Raji (cell line): Measurements from ENCODE around the gene EXOC8.

ENCODE experiments used
- POLR2A ChIP-seq: IDR thresholded peaks from 2 replicates; pipeline ENCODE4 v1.6.1; 2011; ENCODE audit warnings: low read depth, low read length, control low read depth; ENCODE audit not compliant: insufficient read depth

The EXOC8 gene

DNA sequence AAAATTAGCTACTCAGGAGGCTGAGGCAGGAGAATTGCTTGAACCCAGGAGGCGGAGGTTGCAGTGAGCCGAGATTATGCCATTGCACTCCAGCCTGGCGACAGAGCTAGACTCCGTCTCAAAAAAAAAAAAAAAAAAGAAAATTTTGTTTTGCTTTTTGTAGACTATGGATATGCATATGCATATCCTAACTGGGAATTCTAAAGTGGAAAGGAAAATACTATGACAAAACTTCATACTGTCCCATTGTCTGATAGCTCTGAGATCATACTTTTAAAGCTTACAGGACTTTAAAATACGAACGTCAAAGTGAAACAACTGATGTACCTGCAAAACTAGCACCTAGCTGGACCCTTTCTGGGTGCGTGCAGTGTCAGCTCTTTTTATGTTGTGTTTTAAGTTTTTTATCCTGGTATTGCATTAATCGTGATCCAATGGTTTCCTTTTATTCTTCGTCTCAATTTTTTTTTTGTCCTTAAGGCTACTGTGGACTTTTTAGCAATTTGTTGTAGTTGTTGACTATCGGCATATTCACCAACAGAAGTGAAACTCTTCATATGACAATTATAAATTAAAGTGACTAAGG, 19.6 kb upstream of the EXOC8 start:
- TF ChIP-seq POLR2A = no peak

- TF ChIP-seq POLR2A = no peak
These were observed 17.5 kb upstream of the EXOC8 start for GRCh38 chr1:231355171-231355570.

GRCh38 chr1:231354330-231355020, 16.8 kb upstream of the EXOC8 start:
- TF ChIP-seq POLR2A = no peak

GRCh38 chr1:231353086-231353485, 15.4 kb upstream of the EXOC8 start:
- TF ChIP-seq POLR2A = no peak

DNA sequence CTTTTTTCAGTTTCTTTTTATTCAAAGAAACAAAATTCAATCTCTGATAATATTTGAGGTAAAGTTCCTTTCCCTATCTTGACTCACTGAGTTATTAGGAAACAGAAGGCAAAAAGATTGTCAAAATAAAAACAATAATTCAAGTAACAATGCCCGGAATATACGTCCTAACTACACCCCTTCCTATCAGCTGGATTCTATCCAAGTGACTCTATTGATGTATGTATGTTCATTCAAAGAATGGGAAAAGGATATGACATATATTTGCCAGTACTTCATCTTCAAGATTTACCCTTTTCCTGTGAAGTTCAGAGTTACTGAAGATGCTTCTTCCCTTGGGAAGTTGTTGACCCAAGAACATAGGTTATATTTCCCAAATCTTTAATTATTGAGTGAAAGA, 14.2 kb upstream of the EXOC8 start:
- TF ChIP-seq POLR2A = no peak

- no peak for TF ChIP-seq POLR2A
These were observed 10.8 kb upstream of the EXOC8 start for GRCh38 chr1:231348442-231348841.

- no peak for TF ChIP-seq POLR2A
These were observed 10.3 kb upstream of the EXOC8 start for GRCh38 chr1:231347961-231348360.

DNA sequence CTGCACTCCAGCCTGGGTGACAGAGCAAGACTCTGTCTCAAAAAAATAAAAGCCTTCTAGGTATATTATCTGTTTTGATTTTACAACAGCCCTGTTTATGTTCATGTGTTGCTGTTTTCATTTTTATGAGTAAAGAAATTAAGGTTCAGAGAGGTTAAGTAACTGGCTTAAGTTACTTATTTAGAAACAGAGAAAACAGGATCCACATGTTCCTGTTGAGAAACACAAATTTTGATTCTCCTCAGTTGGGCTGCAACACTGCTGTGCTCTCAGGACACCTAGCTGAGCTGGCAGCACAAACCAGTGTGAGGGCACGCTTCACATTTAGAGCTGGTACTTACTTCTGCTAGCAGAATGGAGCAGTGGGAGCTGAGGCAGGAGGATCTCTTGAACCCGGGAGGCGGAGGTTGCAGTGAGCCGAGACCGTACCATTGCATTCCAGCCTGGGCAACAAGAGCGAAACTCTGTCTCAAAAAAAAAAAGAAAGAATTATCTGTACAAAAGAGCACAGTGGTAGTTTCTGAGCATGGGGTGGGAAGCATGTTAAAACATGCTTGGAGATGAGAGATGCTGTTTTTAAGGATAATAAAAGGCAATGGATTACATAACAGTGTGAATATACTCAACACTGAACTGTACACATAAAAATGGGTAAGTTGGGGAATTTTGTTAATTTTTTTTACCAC, 2.8 kb upstream of the EXOC8 start:
- no peak for TF ChIP-seq POLR2A

GRCh38 chr1:231338270-231339128, 847 bp upstream of the EXOC8 start, which contains the start of gene SPRTN:
TSS of gene SPRTN (plus strand) at chr1:231338293. CDS start at chr1:231338384, 91 bp downstream.
- TF ChIP-seq POLR2A = peak; percentile 31; the same call in 1 of the 2 replicates

DNA sequence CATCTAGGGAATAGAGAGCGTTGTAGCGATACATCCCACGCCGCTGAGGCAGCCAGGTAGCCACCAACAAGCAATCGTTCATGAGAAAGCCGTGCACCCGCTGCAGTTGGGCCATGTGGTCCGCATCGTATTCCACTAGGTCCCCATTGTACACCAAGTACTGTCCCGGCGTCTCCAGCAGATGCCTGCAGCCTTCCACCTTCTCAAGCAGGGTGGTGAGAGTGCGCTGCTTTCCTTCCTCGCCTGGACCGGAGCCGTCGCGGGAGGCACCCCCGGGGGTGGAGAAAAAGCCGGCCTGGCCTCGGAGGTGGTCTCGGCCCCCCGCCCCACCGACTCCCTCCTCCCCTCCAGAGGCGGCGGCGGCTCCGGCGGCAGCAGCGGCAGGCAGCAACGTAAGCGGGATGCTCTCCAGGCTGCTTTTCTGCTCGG, 595 bp downstream of the EXOC8 start:
- TF ChIP-seq POLR2A = no peak

GRCh38 chr1:231335663-231336602, 1.7 kb downstream of the EXOC8 start:
- no peak for TF ChIP-seq POLR2A

GRCh38 chr1:231334952-231335351, 2.7 kb downstream of the EXOC8 start:
- no peak for TF ChIP-seq POLR2A

DNA sequence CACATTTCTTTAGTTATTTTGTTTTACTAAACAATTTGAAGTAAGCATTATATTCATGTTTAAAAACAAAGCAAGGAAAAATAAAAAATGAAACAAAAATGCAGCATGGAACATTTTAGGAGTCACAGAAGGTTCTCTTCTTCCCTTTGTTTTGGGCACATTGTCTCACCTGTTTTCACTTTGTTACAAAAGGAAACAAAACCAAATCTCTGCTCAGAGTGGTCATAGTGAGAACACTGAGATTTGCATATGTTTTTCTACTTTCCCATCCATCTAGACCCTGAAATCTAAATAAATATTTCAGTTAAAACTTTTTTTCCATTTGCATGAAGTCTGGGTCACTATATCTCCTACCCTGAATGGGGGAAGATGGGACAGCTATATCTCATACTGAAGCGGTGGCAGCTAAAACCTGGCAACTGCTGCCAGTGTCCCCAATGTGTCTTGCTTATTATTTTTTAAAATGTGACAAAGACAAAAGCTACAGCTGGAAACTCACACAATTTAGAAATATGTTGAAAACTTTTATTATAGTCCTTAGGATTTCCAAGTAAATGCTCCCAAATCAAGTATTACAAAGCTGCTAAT, 3.5 kb downstream of the EXOC8 start:
- TF ChIP-seq POLR2A = no peak

- no peak for TF ChIP-seq POLR2A
These were observed 4.9 kb downstream of the EXOC8 start for GRCh38 chr1:231332761-231333160.
